Mammary epithelial cell (primary cell): ENCODE measurements around the gene KRTAP10-4.

Source experiments
- EZH2 ChIP-seq: IDR thresholded peaks from 2 replicates; pipeline ENCODE4 v1.6.1; 2012; ENCODE audit warnings: low read length, inconsistent platforms, borderline replicate concordance
- TF ChIP-seq, protein P1 (sequence below), 2 donors: IDR thresholded peaks in 1 of 2; conservative IDR thresholded peaks in 1 of 2; 2 replicates each; pipeline ENCODE4 v1.5.1; 2011 to 2012; ENCODE audit warnings: inconsistent platforms in 2 of 2, low read length in 2 of 2, mild to moderate bottlenecking in 2 of 2, control low read depth in 1 of 2, low read depth in 1 of 2; ENCODE audit not compliant: insufficient read depth in 1 of 2; ENCODE audit errors: extremely low read depth in 1 of 2

GRCh38 chr21:44618504-44618903 lies 45.0 kb downstream of the KRTAP10-4 start:
- TF ChIP-seq, protein P1, sequence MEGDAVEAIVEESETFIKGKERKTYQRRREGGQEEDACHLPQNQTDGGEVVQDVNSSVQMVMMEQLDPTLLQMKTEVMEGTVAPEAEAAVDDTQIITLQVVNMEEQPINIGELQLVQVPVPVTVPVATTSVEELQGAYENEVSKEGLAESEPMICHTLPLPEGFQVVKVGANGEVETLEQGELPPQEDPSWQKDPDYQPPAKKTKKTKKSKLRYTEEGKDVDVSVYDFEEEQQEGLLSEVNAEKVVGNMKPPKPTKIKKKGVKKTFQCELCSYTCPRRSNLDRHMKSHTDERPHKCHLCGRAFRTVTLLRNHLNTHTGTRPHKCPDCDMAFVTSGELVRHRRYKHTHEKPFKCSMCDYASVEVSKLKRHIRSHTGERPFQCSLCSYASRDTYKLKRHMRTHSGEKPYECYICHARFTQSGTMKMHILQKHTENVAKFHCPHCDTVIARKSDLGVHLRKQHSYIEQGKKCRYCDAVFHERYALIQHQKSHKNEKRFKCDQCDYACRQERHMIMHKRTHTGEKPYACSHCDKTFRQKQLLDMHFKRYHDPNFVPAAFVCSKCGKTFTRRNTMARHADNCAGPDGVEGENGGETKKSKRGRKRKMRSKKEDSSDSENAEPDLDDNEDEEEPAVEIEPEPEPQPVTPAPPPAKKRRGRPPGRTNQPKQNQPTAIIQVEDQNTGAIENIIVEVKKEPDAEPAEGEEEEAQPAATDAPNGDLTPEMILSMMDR (conservative IDR thresholded peaks at IDR 0.05 in 1 of 2, IDR thresholded peaks at IDR 0.05 in 1 of 2; ENCODE audit: extremely low read depth in 1 of 2, insufficient read depth in 1 of 2, low read depth in 1 of 2, low read length in 2 of 2): no peak
- TF ChIP-seq EZH2: no peak
